ENCODE measurements around the gene ACE.

The ACE gene

DNA sequence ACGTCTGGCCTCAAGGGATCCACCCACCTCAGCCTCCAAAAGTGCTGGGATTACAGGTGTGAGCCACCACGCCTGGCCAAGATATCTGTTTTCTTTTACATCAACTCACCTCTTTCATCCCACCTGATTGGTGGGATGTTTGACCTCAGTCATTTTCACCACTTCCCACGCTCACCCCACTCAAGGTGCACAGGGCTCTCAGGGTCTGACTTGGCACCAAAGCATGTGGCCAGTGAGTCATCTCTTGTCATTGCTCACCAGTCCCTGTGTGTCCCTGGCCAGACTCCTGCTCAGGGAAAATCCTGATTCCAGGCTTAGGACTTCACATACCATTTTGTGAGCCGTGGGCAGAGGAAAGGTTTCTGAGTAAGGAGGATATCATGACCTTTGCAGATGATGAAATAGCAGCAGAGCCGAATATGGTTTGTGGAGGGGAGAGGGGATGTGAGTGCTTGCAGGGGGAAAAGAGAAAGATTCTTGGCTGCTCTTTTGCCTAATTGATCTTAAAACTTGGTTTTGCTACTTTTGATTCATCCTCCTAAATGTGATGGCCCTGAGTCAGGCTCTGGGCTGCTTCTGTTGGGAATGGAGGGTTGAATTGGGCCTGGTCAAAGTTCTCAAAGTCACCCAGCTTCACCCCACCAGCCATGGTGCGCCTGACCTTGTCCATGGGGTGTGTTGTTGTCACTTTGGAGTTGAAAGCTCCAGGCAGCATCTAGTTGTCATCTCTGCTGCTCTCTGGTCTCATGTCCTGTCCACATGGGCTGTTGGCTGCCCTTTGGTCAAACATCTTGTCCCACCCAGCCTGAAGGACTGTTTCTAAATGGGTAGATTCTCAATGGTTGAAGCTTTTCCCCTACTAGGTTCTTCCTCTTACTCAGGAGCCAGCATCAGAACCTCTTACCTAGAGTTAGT lies 40.3 kb downstream of the ACE start:
- DNase-seq (ENCODE audit: low read depth in 2 of 2) = no peak

DNA sequence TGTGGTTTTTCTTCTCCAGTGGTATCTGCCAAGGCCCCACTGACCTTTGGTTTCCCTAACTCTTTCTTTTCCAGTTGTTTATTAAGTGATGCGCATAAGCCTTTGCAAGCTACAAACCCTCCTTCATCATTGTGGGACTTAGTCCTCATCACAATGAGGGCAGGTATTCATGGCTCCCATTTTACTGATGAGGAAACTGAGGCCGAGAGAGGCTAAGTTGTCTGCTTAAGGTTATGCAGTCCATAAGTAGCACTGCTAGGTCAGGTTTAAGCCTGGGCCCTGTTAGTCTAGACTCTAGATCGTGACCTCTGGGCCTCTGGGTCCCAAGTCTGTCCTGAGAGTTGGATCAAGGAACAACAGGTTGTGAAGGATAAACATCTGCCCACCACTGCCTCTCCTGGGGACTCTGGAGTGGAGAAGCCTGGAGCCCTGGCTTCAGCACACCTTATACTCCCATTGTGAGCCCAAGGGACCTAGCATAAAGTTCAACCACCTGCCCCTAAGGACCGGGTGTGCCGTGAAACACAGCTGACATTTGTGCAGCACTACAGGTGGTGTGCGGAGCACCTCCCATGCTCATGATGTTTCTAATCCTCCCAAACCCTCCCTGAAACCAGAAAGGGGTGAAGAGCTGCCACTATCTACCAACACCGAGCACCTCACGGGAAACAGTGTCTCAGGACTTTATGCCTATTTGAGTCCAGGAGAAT lies 41.1 kb downstream of the ACE start:
- no peak for DNase-seq (ENCODE audit: low read depth in 2 of 2)

DNA sequence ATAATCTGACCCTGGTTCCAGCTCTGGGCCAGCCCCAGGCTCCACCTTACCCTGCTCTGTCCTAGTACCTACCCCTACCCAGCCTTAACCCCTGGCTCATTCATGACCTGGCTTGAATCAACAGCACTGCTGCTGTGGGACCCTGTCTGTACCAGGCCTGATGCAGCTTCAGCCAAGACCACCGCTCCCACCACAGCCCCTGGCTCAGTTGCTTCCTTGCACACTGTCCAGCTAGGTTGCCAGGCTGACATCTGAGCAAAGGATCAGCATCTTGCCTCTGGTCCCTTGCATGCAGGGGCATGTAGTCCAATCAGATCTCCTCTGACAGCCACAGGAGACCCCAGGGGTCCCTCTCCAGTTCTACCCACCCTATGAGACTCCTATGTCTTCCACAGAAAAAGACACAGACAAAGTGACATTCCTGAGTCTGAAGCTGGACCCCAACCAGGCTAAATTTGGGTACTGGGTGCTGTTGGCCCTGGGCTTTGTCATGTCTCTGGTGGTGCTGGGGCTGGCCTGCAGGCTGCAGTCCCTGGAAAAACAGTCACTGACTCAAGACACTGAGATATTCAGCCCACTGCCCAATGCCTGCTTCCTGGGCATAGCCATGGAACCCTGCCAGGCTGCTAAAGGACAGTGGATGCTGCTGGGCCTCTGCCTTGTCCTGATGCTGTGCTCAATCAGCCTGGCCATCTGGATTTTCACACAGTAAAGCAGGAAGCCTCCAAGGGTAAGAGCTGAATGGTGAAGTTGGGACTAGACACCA lies 42.4 kb downstream of the ACE start:
- DNase-seq (ENCODE audit: low read depth in 2 of 2) = no peak

DNA sequence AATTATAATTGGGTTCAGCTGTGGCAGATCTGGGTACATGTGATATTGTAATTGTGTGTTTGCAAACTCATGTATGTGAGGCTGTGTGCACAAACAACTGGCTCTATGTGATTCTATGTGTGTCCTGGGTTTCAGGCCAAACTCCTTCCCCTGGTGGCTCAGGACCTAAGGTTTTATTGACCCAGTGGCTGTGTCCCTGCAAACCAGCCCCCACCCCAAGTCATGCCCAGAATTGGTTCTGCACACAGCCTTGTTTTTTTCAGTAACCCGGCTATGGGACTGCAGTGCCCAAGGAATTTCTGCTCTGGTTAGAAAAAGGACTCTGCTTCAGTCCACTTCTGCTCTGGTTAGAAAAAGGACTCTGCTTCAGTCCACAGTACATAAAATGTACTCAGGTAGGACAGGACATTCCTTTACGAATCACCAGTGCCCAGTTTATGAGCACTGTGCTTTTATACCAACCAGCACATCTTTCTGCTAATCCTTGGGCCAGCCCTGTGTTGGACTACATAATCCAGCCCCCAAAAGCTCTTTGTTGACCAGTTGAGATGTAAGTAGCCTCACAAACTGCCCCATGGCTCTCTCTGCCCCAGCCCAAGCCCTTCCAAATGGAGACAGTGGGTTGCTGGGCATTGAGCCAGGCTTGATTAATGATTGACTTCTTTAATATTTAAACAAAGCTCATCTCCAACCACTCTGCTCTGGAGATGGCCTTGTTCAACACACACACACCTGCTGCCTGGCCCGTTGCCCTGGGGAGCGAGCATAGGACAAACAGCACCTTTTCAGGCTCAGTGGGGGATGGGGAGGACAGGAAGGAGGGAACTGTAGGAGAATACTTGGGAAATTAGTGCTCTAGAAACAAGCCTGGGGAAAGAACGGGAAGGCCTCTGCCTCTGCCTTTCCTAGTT lies 43.4 kb downstream of the ACE start:
- no peak for DNase-seq (ENCODE audit: low read depth in 2 of 2)

DNA sequence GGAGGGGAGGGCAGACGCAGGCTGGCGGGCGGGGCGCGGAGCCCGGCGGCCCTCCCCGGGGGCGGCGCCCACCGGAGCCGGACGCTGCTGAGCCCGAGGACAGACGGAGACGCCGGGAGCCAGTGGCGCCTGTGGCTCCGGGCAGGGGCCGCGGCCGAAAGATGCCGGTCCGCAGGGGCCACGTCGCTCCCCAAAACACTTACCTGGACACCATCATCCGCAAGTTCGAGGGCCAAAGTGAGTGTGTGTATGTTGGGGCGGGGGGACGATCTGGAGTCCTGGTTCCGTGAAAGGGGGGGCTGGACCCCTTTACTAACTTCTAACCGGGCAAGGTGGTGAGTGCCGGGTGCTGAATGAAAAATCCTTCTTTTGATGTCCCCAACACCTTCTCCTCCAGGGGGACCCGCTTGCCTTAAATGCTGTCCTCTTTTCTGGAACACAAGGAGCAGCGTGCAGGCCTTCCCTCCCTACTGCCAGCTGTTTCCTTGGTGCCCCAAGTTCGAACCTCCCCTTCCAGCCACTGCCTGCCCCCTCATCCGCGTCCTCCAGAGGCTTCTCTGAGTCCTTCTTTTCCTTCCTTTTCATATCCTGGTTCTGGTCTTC lies 46.5 kb downstream of the ACE start, which contains the start of gene KCNH6:
KCNH6 (plus strand) TSS at position 106 of the 603 bp plus-strand sequence; CDS start at position 162, 56 bp downstream.
- DNase-seq (ENCODE audit: low read depth in 2 of 2) = no peak

DNA sequence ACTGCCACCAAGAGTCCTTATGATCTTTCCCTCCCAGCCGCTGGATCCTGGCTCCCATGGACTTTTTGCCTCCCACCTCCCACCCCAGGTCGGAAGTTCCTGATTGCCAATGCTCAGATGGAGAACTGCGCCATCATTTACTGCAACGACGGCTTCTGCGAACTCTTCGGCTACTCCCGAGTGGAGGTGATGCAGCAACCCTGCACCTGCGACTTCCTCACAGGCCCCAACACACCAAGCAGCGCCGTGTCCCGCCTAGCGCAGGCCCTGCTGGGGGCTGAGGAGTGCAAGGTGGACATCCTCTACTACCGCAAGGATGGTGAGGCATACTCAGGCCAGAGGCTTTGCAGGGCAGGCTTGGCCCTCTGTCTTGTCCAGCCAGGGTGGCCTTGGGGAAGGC lies 47.2 kb downstream of the ACE start:
- no peak for DNase-seq (ENCODE audit: low read depth in 2 of 2)

DNA sequence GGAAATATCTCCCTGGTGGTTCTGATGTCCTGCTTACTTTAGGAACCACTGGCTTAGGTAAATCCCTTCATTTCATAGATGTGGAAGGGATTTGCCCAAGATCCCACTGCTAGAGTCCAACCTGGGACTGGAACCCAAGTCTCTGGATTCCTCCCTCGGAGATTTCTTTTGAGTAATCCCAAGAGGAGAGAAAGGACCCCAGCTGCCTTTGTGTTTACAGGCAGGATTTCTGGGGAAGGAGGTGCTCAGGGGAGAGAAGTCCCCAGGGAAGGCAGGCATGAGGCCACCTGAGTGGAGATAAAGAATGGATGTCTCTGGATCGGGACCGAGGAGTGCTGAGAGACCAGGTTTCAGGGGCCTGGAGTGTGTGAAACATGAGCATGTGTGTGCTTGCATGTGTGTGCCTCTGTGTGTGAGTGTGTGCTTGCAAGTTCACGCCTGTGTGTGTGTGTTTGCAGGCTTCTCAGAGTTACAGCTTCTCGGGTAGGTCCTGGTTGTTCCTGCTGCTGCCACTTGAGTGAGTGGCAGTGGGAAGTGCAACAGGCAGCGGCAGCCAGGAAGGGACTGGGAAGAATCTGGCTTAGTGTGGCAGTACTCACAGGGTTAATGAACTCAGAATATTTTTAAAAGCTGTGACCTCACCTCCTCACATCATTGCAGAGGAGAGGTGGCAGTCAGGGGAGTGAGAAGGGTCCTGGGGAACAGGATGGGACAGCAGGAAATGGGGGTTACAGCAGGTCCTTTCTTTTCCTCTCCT lies 48.5 kb downstream of the ACE start:
- DNase-seq (ENCODE audit: low read depth in 2 of 2) = no peak

DNA sequence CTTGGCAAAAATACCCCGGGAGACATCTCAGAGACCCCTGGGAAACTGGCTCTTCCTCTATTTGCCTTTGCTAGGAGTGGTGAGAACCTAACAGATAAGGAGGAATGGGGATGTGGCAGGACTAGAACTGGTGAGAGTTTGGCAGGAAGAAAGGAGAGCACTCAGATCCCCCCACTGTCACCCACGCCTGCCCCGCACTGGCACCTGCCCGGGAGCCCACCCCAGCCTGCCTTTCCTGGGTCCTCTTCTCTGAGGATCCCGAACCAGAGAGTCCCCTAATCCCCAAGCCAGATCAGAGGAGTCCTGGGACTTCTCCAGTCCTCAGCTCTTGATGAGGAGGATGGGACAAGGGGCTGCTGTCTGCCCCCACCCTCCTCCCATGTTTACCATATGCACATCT lies 50.0 kb downstream of the ACE start:
- no peak for DNase-seq (ENCODE audit: low read depth in 2 of 2)

DNA sequence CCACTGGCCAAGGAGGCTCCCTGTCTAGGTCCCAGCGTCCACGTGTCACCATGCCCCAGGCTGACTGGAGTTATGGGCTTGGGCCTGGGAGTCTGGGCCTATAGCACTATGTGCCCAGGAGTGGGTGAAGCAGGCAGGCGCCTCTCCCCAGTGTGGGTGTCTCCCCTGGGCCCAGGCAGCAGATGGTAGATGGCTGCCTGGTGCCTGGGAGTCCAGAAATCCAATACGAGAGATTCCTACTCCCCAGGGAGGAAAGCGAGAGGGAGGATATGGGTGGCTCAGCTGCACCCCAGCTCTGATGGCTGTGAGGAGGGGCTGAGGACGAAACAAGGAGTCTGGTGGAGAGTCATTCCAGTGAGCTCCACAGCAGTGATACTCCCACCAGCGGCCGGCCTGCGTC lies 51.3 kb downstream of the ACE start:
- DNase-seq (ENCODE audit: low read depth in 2 of 2) = no peak

DNA sequence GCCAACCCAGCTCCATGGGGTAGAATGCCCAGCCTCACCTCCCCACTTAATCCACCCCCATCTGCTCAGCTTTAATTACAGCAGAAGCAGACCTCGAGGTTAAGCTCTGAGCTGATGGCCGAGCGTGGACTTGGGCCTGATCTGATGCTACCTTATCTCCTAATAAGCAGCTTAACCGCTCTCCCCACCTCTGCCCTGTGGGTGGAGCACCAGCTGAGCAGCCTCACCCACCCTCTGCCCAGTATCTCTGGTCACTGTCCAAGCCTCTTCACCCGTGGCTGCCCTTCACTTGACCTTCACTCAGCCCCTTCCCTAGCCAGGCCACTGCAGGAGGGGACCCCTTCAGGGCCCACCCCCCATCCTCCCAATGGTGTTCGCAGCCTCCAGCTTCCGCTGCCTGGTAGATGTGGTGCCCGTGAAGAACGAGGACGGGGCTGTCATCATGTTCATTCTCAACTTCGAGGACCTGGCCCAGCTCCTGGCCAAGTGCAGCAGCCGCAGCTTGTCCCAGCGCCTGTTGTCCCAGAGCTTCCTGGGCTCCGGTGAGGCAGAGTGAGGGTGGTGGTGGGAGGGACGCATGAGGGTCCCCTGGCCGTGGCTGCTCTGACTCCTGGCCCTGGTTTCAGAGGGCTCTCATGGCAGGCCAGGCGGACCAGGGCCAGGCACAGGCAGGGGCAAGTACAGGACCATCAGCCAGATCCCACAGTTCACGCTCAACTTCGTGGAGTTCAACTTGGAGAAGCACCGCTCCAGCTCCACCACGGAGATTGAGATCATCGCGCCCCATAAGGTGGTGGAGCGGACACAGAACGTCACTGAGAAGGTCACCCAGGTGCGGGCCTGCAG lies 53.1 kb downstream of the ACE start:
- DNase-seq (ENCODE audit: low read depth in 2 of 2) = no peak

DNA sequence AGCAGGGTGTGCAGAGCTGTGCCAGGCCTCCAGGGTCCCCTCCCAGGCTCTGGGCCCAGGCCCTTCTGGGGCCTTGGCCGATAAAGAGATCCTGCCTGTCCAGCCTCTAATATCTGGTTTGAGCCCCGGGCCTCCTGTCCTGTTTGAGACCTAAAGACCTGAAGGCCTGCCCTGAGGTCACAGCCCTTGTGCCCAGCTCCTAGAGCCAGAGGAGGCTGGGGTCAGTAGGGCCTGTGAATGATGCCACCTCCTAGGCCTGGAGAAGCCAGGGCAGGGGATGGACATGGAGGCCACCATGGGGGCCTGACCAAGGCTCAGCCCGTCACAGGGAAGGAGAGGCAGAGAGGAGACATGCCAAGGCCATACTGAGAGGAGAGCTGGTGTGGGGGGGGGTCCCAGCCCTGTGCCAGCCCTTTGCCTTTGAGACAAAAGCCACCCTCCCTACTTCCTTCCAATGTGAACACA lies 53.7 kb downstream of the ACE start:
- no peak for DNase-seq (ENCODE audit: low read depth in 2 of 2)

DNA sequence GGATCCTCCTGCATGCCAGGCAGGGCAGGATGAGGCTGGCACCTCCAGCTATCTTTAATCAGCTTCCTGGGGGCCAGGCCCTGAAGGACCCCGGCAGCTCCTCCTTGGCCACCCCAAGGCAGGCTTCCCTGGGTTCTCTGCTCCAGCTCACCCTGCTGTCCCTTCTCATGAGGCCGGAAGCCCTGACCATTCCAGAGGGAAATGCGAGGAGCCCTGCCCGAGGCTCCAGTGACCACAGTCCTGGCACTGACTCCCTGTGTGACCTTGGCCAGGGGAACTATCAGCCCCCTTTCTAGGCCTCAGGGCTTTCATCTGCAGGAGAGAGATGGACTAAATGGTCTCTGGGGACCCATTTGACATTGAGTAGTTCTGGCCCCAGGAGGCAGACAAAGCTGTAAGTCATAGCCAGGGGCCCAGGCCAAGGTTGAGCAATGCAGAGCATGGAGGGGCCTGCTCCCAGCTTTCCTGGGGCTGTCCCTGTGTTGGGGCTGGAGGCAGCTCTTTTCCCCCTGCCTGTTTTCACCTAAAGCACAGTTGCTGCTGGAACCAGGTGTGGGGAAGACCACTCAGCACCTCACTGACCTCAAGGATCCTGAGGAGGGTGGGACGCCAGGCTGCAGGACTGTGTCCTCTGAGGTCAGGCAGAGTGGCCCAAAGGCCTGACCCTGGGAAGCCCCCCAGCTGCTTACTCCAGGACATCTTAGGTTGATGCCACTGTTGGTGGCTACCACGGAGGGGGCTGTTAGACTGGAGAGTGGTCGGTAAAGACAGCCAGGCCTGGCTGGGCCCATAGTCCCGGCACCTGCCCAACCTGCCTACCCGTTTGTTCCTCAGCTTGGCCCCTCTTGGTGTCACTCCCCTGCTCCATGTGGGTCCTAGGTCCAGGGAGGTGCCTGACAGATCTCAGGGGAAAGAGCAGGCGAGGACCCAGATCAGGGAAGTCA lies 54.4 kb downstream of the ACE start:
- DNase-seq (ENCODE audit: low read depth in 2 of 2) = no peak

DNA sequence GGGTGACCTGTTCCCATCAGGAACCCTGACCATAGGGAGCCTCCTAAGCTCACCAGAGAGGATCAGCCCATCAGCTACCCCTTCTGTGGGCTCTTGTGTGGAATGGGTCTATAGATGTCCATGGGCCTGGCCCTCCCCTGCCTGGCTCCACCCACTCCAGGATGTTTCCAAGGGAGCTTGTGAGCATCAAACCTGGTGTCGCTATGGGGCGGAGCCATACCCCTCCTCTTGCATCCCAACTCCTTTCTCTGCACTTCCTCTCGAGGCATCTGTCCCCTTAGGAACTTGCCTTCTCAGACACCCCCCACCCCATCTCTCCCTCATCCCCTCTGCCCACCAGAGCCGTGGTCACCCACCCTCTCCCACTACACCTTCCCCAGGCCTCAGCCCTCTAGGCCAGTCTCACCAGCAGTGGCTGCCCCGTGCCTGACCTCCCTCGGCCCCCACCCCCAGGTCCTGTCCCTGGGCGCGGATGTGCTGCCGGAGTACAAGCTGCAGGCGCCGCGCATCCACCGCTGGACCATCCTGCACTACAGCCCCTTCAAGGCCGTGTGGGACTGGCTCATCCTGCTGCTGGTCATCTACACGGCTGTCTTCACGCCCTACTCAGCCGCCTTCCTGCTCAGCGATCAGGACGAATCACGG lies 56.7 kb downstream of the ACE start:
- no peak for DNase-seq (ENCODE audit: low read depth in 2 of 2)

DNA sequence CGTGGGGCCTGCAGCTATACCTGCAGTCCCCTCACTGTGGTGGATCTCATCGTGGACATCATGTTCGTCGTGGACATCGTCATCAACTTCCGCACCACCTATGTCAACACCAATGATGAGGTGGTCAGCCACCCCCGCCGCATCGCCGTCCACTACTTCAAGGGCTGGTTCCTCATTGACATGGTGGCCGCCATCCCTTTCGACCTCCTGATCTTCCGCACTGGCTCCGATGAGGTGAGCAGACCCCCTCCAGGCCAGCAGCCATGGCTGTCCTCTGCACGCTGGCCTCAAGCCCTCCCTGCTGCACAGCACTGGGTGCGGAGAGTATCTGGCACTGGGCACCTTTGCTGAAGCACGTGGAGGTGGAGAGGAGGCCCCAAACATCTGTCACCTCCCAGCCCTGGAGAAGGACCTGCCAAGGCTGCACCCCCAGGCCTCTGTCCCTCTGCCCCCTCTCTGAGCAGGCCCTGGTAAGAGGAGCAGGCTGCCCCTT lies 57.3 kb downstream of the ACE start:
- DNase-seq (ENCODE audit: low read depth in 2 of 2) = no peak

DNA sequence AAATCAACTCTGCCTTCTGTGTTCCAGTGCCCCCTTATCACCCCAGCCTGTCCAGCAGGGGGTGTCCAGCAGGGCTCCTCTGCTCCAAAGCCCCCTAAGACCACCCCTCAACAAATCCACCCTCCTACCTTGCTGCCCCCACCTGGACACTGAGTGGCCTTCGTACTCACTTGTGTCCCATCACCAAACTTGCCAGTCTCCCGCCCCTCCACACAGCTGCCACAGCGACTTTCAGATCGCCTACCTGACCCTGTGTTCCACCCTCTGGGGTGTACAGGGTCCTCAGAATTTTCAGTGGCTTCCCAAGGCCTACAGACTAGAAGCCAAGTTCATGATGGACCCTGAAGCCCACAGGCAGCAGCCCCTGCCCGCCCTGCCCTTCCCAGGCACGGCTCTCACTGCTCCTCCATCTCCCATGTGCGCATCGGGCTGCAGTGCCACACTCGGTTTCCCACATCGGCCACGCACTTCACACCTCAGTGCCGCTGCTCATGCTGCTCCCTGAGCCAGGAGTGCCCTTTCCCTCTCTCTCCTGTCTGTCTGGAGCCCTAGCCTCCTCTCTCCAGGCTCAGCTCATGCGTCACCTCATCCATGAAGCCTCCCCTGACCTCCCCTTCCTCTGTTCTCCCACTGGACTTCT lies 58.1 kb downstream of the ACE start:
- DNase-seq (ENCODE audit: low read depth in 2 of 2) = no peak

DNA sequence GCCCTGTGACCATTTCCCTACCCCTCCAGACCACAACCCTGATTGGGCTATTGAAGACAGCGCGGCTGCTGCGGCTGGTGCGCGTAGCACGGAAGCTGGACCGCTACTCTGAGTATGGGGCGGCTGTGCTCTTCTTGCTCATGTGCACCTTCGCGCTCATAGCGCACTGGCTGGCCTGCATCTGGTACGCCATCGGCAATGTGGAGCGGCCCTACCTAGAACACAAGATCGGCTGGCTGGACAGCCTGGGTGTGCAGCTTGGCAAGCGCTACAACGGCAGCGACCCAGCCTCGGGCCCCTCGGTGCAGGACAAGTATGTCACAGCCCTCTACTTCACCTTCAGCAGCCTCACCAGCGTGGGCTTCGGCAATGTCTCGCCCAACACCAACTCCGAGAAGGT lies 58.8 kb downstream of the ACE start:
- no peak for DNase-seq (ENCODE audit: low read depth in 2 of 2)

DNA sequence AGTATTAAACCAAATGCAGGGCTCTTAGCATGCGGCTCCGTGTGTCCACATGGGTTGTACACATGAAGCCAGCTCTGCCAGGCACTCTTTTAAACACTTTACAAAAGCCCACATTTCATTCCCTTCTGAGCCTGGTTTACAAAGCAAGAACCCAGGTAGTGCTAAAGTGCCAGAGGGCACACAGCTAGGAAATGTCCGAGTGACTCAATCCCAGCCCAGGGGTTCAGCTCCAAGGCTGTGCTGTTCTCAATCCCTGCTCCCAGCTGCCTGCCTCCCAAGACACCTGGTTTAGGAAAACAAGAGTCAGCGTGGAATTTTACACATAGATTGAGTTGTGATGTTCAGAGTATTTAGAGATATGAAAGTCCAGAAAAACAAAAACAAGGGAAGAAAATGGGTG lies 60.1 kb downstream of the ACE start:
- no peak for DNase-seq (ENCODE audit: low read depth in 2 of 2)
